Measurements from ENCODE around the gene ABCA13.

Gene ABCA13

GRCh38 chr7:48665353-48666135 lies 494.3 kb downstream of the ABCA13 start:
- no peak for DNase-seq

- no peak for DNase-seq
These were observed 496.1 kb downstream of the ABCA13 start for GRCh38 chr7:48667407-48667806.

- no peak for DNase-seq
These were observed 500.4 kb downstream of the ABCA13 start for GRCh38 chr7:48671656-48672055.

GRCh38 chr7:48681006-48681405 lies 509.7 kb downstream of the ABCA13 start:
- no peak for DNase-seq

GRCh38 chr7:48691788-48692187 lies 520.5 kb downstream of the ABCA13 start:
- no peak for DNase-seq
